Colonic mucosa (tissue), 4 donors: ENCODE results near the gene LBHD2. TPM values are rescaled to one million over a fixed set of nuclear protein-coding genes. Genes with fewer than 3 reads are reported as not detected.
A peak's percentile ranks its signal among the peaks of the same experiment; 100 is the strongest.

Source experiments
- DNase-seq: peaks from one replicate; pipeline ENCODE4 v3.0.0-alpha.2; 2020
- H3K27ac ChIP-seq: fragments of 200-600 bp; one replicate; pipeline ENCODE4 v1.8.0; 2021
- H3K27me3 ChIP-seq: fragments of 200-600 bp; one replicate; pipeline ENCODE4 v1.8.0; 2021
- H3K36me3 ChIP-seq: fragments of 200-600 bp; one replicate; pipeline ENCODE4 v1.8.0; 2021
- H3K4me1 ChIP-seq: fragments of 200-600 bp; one replicate; pipeline ENCODE4 v1.8.0; 2021; ENCODE audit warnings: mild to moderate bottlenecking
- H3K4me3 ChIP-seq: fragments of 200-600 bp; one replicate; pipeline ENCODE4 v1.8.0; 2021
- H3K9ac ChIP-seq, 2 donors: one replicate each; pipeline ENCODE4 v1.7.0; 2013; ENCODE audit warnings: control low read depth in 2 of 2, low read depth in 2 of 2, low read length in 2 of 2
- H3K9me3 ChIP-seq: fragments of 200-600 bp; one replicate; pipeline ENCODE4 v1.8.0; 2021
- CTCF ChIP-seq: fragments of 200-600 bp; IDR thresholded peaks from one replicate; pipeline ENCODE4 v1.8.0; 2022; ENCODE audit warnings: antibody characterized with exemption, mild to moderate bottlenecking
- intact Hi-C: fragments of 100-400 bp; cut with DNase I; formaldehyde crosslinking; loops from one replicate; pipeline ENCODE4 v1.14.1; 2022
- total RNA-seq, 2 donors: library from RNA; stranded (reverse); fragmentation: NEBNext Ultra II Directional in 1 of 2; extraction: Animal tissue kit (Norgen Biotek cat#: 25700) in 1 of 2; gene quantifications; one replicate each; pipeline ENCODE4 v1.2.1, GENCODE V29; 2021
- donor health status: healthy.
- donor health status: DM: no; HTN: no; CAD: no.
- donor health status: DM: no; HTN: no; CAD: no.

Gene LBHD2
- total RNA-seq, 2 donors from 2014 or later: not detected

- intact Hi-C loops: no loop called here
- DNase-seq: no peak
- no peaks in the 10 kb centered on the region for H3K36me3 ChIP-seq
- no peaks in the 10 kb centered on the region for H3K9me3 ChIP-seq
- H3K27me3 ChIP-seq: no peaks in the 10 kb centered on the region
- H3K4me1 ChIP-seq: no peaks in the 10 kb centered on the region
- no peak for TF ChIP-seq CTCF
- H3K9ac ChIP-seq: no peak overlapping the region
- no peak overlapping the region for H3K4me3 ChIP-seq
- H3K27ac ChIP-seq: no peak overlapping the region
Observed at GRCh38 chr14:103050935-103051334, 33.1 kb upstream of the LBHD2 start.

- intact Hi-C loops: no loop called here
- no peaks in the 10 kb centered on the region for H3K27me3 ChIP-seq
- no peak for TF ChIP-seq CTCF
- DNase-seq: no peak
- no peak overlapping the region for H3K4me3 ChIP-seq
- no peaks in the 10 kb centered on the region for H3K9me3 ChIP-seq
- no peaks in the 10 kb centered on the region for H3K4me1 ChIP-seq
- no peak overlapping the region for H3K27ac ChIP-seq
- no peaks in the 10 kb centered on the region for H3K36me3 ChIP-seq
- H3K9ac ChIP-seq: no peak overlapping the region
Observed at GRCh38 chr14:103052407-103052806, 31.6 kb upstream of the LBHD2 start.

- H3K27ac ChIP-seq: peak overlapping the region; percentile 94
- peak overlapping the region; percentile 93 for H3K4me3 ChIP-seq
- intact Hi-C loops: no loop called here
- H3K4me1 ChIP-seq: peaks cover 4% of the 10 kb centered on the region
- TF ChIP-seq CTCF: no peak
- peak overlapping the region in 1 of 2 donors; percentile 73 for H3K9ac ChIP-seq
- no peaks in the 10 kb centered on the region for H3K27me3 ChIP-seq
- no peaks in the 10 kb centered on the region for H3K36me3 ChIP-seq
- DNase-seq: no peak
- no peaks in the 10 kb centered on the region for H3K9me3 ChIP-seq
Observed at GRCh38 chr14:103055695-103056094, 28.3 kb upstream of the LBHD2 start.

- TF ChIP-seq CTCF: peak; percentile 32
- H3K4me3 ChIP-seq: peak overlapping the region; percentile 93
- H3K27me3 ChIP-seq: no peaks in the 10 kb centered on the region
- H3K4me1 ChIP-seq: peaks cover 4% of the 10 kb centered on the region
- H3K9me3 ChIP-seq: no peaks in the 10 kb centered on the region
- peak; percentile 79 for DNase-seq
- peak overlapping the region; percentile 73 to 91 for H3K9ac ChIP-seq
- peak overlapping the region; percentile 94 for H3K27ac ChIP-seq
- H3K36me3 ChIP-seq: no peaks in the 10 kb centered on the region
- intact Hi-C loops: no loop called here
Observed at GRCh38 chr14:103056322-103057027, 27.5 kb upstream of the LBHD2 start.

- H3K9ac ChIP-seq: peak overlapping the region; percentile 61 to 91
- H3K27me3 ChIP-seq: no peaks in the 10 kb centered on the region
- H3K27ac ChIP-seq: peak overlapping the region; percentile 94
- intact Hi-C loops: no loop called here
- DNase-seq: no peak
- no peaks in the 10 kb centered on the region for H3K9me3 ChIP-seq
- no peaks in the 10 kb centered on the region for H3K36me3 ChIP-seq
- peaks cover 4% of the 10 kb centered on the region for H3K4me1 ChIP-seq
- TF ChIP-seq CTCF: no peak
- H3K4me3 ChIP-seq: peak overlapping the region; percentile 93
Observed at GRCh38 chr14:103057028-103057371, 27.0 kb upstream of the LBHD2 start.
